ENCODE measurements around the gene SMYD3.

The SMYD3 gene

DNA sequence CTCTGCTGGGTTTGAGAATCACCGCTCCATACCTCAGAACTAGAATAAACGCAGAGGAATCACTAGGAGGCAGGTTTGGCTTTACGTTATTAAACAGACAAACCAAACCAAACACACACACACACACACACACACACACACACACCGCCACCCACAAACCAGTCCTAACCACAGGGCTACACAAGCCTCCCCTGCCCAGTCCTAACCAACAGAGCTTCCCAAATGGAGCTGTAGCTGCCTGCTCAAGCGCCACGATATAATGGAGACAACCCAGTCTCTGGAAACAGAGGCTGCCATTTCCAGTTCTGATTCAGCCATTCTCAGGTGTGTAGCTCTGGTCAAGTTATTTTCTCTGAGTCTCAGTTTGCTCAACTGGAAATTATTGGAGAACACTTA is 519.1 kb downstream of the SMYD3 start:
- no peaks in the 10 kb centered on the region for H3K9me3 ChIP-seq (ENCODE audit: insufficient read depth, low read depth, low read length)
- no peaks in the 10 kb centered on the region for H3K79me2 ChIP-seq (ENCODE audit: insufficient read depth, low read length)
- H3K27me3 ChIP-seq (ENCODE audit: insufficient read depth, low read length, poor library complexity, severe bottlenecking) = no peaks in the 10 kb centered on the region
- peaks cover 14% of the 10 kb centered on the region for H3K4me1 ChIP-seq (ENCODE audit: insufficient read depth, low read length, poor library complexity, severe bottlenecking)
- no peaks in the 10 kb centered on the region for H3F3A ChIP-seq (ENCODE audit: low read depth)
- no peaks in the 10 kb centered on the region for H4K20me1 ChIP-seq (ENCODE audit: insufficient read depth, low read length, poor library complexity, severe bottlenecking)
- no peak overlapping the region for H2AFZ ChIP-seq (ENCODE audit: low read length)
- TF ChIP-seq EZH2phosphoT487 (IDR thresholded peaks at IDR 0.05; ENCODE audit: borderline replicate concordance) (no peak), CTCF (conservative IDR thresholded peaks at IDR 0.05; ENCODE audit: low read length) (no peak)
- no peak overlapping the region for H3K4me3 ChIP-seq (ENCODE audit: low read length, poor library complexity, severe bottlenecking)
- no peak overlapping the region for H3K9ac ChIP-seq (ENCODE audit: low read depth, low read length, poor library complexity, severe bottlenecking)
- no peaks in the 10 kb centered on the region for H3K9me2 ChIP-seq (replicated peaks; ENCODE audit: low read depth, low read length)
- no peak overlapping the region for H3K4me2 ChIP-seq (ENCODE audit: low read depth, low read length, poor library complexity, severe bottlenecking)
- no peaks in the 10 kb centered on the region for H3K36me3 ChIP-seq (ENCODE audit: insufficient read depth, low read length)

DNA sequence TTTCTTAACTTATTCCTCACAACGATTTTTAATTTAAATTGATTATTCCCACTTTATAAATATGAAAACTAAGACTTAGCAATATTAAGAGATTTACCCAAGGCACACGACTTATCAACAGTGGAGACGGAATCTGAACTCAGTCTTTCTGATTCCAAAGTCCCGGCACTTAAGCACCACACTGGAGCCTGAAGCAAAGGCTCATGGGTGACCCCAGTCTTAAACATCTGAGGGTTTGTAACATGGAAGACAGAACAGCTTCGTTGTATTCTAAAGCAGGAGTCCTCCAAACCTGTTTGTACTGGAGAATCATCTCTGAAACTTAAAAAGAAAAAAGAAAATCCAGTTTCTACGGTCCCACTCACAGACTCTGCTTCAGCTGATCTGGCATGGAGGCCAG is 519.5 kb downstream of the SMYD3 start:
- no peak overlapping the region for H3K4me3 ChIP-seq (ENCODE audit: low read length, poor library complexity, severe bottlenecking)
- no peak overlapping the region for H3K4me2 ChIP-seq (ENCODE audit: low read depth, low read length, poor library complexity, severe bottlenecking)
- no peaks in the 10 kb centered on the region for H3K36me3 ChIP-seq (ENCODE audit: insufficient read depth, low read length)
- no peaks in the 10 kb centered on the region for H3K9me3 ChIP-seq (ENCODE audit: insufficient read depth, low read depth, low read length)
- H3F3A ChIP-seq (ENCODE audit: low read depth) = no peaks in the 10 kb centered on the region
- H2AFZ ChIP-seq (ENCODE audit: low read length) = no peak overlapping the region
- no peak overlapping the region for H3K9ac ChIP-seq (ENCODE audit: low read depth, low read length, poor library complexity, severe bottlenecking)
- no peaks in the 10 kb centered on the region for H3K9me2 ChIP-seq (replicated peaks; ENCODE audit: low read depth, low read length)
- no peak for TF ChIP-seq CTCF (conservative IDR thresholded peaks at IDR 0.05; ENCODE audit: low read length)
- TF ChIP-seq EZH2phosphoT487 (IDR thresholded peaks at IDR 0.05; ENCODE audit: borderline replicate concordance) = no peak
- no peaks in the 10 kb centered on the region for H3K79me2 ChIP-seq (ENCODE audit: insufficient read depth, low read length)
- H4K20me1 ChIP-seq (ENCODE audit: insufficient read depth, low read length, poor library complexity, severe bottlenecking) = no peaks in the 10 kb centered on the region
- no peaks in the 10 kb centered on the region for H3K27me3 ChIP-seq (ENCODE audit: insufficient read depth, low read length, poor library complexity, severe bottlenecking)
- peaks cover 14% of the 10 kb centered on the region for H3K4me1 ChIP-seq (ENCODE audit: insufficient read depth, low read length, poor library complexity, severe bottlenecking)

- Histone ChIP-seq H3K9ac (ENCODE audit: low read depth, low read length, poor library complexity, severe bottlenecking) (no peak overlapping the region), H3K9me3 (ENCODE audit: insufficient read depth, low read depth, low read length) (no peaks in the 10 kb centered on the region), H3K4me2 (ENCODE audit: low read depth, low read length, poor library complexity, severe bottlenecking) (no peak overlapping the region), H2AFZ (ENCODE audit: low read length) (no peak overlapping the region), H3K4me1 (ENCODE audit: insufficient read depth, low read length, poor library complexity, severe bottlenecking) (peaks cover 14% of the 10 kb centered on the region), H3F3A (ENCODE audit: low read depth) (no peaks in the 10 kb centered on the region), H3K4me3 (ENCODE audit: low read length, poor library complexity, severe bottlenecking) (no peak overlapping the region), H3K79me2 (ENCODE audit: insufficient read depth, low read length) (no peaks in the 10 kb centered on the region), H3K27me3 (ENCODE audit: insufficient read depth, low read length, poor library complexity, severe bottlenecking) (no peaks in the 10 kb centered on the region), H4K20me1 (ENCODE audit: insufficient read depth, low read length, poor library complexity, severe bottlenecking) (no peaks in the 10 kb centered on the region), H3K9me2 (replicated peaks; ENCODE audit: low read depth, low read length) (no peaks in the 10 kb centered on the region), H3K36me3 (ENCODE audit: insufficient read depth, low read length) (no peaks in the 10 kb centered on the region)
- TF ChIP-seq EZH2phosphoT487 (IDR thresholded peaks at IDR 0.05; ENCODE audit: borderline replicate concordance) = no peak
- no peak for TF ChIP-seq CTCF (conservative IDR thresholded peaks at IDR 0.05; ENCODE audit: low read length)
These were observed 519.9 kb downstream of the SMYD3 start for GRCh38 chr1:245987219-245987545.

Data from Loucy (cell line).